ENCODE data around the gene ZNF462. TPM values are rescaled to one million over a fixed set of nuclear protein-coding genes. Genes with fewer than 3 reads are reported as not detected.

The ZNF462 gene
- total RNA-seq, 6 donors from 2014 or later, result 17.9 to 85.9 (median 21.2) TPM

GRCh38 chr9:106974341-106974740 lies 111.4 kb downstream of the ZNF462 start:
- TF ChIP-seq EP300 (IDR thresholded peaks at IDR 0.05) (no peak), POLR2A (IDR thresholded peaks at IDR 0.05) (no peak)
- no peaks in the 10 kb centered on the region for H3K4me1 ChIP-seq
- no peak overlapping the region for H3K4me3 ChIP-seq
- ATAC-seq (ENCODE audit: low FRiP score in 2 of 2) (no peak), DNase-seq (no peak)
- no peak overlapping the region for H3K27ac ChIP-seq
- peaks cover 4 to 63% (median 16%) of the 10 kb centered on the region in 4 donors for H3K36me3 ChIP-seq
- 87 to 94% methylated on average over 2 of the region's 2 CpGs for WGBS, 2 donors
- no peaks in the 10 kb centered on the region for H3K27me3 ChIP-seq
- H3K9me3 ChIP-seq, result no peaks in the 10 kb centered on the region

GRCh38 chr9:106976772-106977171 lies 113.8 kb downstream of the ZNF462 start:
- 94 to 99% methylated on average over 5 of the region's 5 CpGs for WGBS, 2 donors
- H3K27ac ChIP-seq, result no peak overlapping the region
- H3K4me1 ChIP-seq, result no peaks in the 10 kb centered on the region
- no peak overlapping the region for H3K4me3 ChIP-seq
- TF ChIP-seq POLR2A (IDR thresholded peaks at IDR 0.05) (no peak), EP300 (IDR thresholded peaks at IDR 0.05) (no peak), POLR2AphosphoS5 (IDR thresholded peaks at IDR 0.05) (no peak)
- TF ChIP-seq, protein P1, sequence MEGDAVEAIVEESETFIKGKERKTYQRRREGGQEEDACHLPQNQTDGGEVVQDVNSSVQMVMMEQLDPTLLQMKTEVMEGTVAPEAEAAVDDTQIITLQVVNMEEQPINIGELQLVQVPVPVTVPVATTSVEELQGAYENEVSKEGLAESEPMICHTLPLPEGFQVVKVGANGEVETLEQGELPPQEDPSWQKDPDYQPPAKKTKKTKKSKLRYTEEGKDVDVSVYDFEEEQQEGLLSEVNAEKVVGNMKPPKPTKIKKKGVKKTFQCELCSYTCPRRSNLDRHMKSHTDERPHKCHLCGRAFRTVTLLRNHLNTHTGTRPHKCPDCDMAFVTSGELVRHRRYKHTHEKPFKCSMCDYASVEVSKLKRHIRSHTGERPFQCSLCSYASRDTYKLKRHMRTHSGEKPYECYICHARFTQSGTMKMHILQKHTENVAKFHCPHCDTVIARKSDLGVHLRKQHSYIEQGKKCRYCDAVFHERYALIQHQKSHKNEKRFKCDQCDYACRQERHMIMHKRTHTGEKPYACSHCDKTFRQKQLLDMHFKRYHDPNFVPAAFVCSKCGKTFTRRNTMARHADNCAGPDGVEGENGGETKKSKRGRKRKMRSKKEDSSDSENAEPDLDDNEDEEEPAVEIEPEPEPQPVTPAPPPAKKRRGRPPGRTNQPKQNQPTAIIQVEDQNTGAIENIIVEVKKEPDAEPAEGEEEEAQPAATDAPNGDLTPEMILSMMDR (IDR thresholded peaks at IDR 0.05), result no peak
- peaks cover 4 to 63% (median 16%) of the 10 kb centered on the region in 4 donors for H3K36me3 ChIP-seq
- H3K27me3 ChIP-seq, result no peaks in the 10 kb centered on the region
- DNase-seq (no peak), ATAC-seq (ENCODE audit: low FRiP score in 2 of 2) (no peak)
- H3K9me3 ChIP-seq, result no peaks in the 10 kb centered on the region

DNA sequence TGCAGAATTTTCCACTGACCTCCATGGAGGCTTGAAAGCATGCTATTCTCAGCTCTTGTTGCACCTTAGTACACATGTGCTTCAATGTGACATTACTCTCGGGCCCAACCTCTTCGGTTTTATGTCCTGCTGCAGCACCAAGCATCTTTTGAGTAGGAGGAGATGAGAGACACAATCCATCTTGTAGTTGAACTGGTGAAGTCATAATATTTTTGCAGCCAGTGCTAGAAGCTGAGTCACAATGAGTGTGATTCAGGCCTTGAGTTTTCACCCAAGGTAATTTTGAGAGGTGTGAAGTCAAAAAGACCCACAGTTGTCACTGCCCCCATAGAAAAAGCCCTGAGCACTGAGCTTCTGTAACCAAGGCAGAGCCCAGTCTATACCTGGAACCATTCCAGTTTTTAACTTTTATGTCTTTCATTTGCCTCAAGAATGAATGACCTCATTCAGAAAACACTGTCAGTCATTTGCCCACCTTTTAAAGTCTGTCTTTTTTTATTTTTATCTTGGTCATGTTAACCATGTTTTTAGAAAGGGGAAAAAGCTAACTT lies 117.7 kb downstream of the ZNF462 start:
- no peak for TF ChIP-seq EP300 (IDR thresholded peaks at IDR 0.05)
- TF ChIP-seq POLR2A (IDR thresholded peaks at IDR 0.05), result no peak
- TF ChIP-seq, protein P1 (IDR thresholded peaks at IDR 0.05), result no peak
- no peak for TF ChIP-seq POLR2AphosphoS5 (IDR thresholded peaks at IDR 0.05)
- peak in 1 of 2 donors; percentile 12 for ATAC-seq (ENCODE audit: low FRiP score in 2 of 2)
- Histone ChIP-seq H3K36me3 (peaks cover 5 to 40% (median 11%) of the 10 kb centered on the region in 4 donors), H3K27me3 (no peaks in the 10 kb centered on the region), H3K27ac (no peak overlapping the region), H3K9me3 (no peaks in the 10 kb centered on the region), H3K4me1 (no peaks in the 10 kb centered on the region), H3K4me3 (no peak overlapping the region)
- WGBS, 2 donors, result 74 to 78% methylated on average over 2 of the region's 2 CpGs
- DNase-seq, result no peak

- H3K27ac ChIP-seq, result no peak overlapping the region
- WGBS, 2 donors, result 90 to 91% methylated on average over 10 of the region's 10 CpGs
- H3K36me3 ChIP-seq, result peaks cover 5 to 33% (median 11%) of the 10 kb centered on the region in 4 donors
- no peak overlapping the region for H3K4me3 ChIP-seq
- no peaks in the 10 kb centered on the region for H3K27me3 ChIP-seq
- H3K4me1 ChIP-seq, result no peaks in the 10 kb centered on the region
- H3K9me3 ChIP-seq, result no peaks in the 10 kb centered on the region
- DNase-seq, result no peak
- TF ChIP-seq POLR2AphosphoS5 (IDR thresholded peaks at IDR 0.05), result no peak
- no peak for TF ChIP-seq EP300 (IDR thresholded peaks at IDR 0.05)
- TF ChIP-seq, protein P1 (IDR thresholded peaks at IDR 0.05), result no peak
- no peak for TF ChIP-seq POLR2A (IDR thresholded peaks at IDR 0.05)
- no peak for ATAC-seq (ENCODE audit: low FRiP score in 2 of 2)
These were observed 118.7 kb downstream of the ZNF462 start for GRCh38 chr9:106981396-106982287.

GRCh38 chr9:106982636-106983035 lies 119.7 kb downstream of the ZNF462 start:
- H3K4me3 ChIP-seq, result no peak overlapping the region
- H3K27ac ChIP-seq, result no peak overlapping the region
- H3K4me1 ChIP-seq, result no peaks in the 10 kb centered on the region
- no peaks in the 10 kb centered on the region for H3K9me3 ChIP-seq
- H3K36me3 ChIP-seq, result peaks cover 5 to 24% (median 10%) of the 10 kb centered on the region in 4 donors
- WGBS, 2 donors, result 94 to 98% methylated on average over 9 of the region's 9 CpGs
- TF ChIP-seq, protein P1 (IDR thresholded peaks at IDR 0.05), result no peak
- TF ChIP-seq POLR2A (IDR thresholded peaks at IDR 0.05) (no peak), POLR2AphosphoS5 (IDR thresholded peaks at IDR 0.05) (no peak), EP300 (IDR thresholded peaks at IDR 0.05) (no peak)
- no peaks in the 10 kb centered on the region for H3K27me3 ChIP-seq
- ATAC-seq (ENCODE audit: low FRiP score in 2 of 2) (no peak), DNase-seq (no peak)
